HG03469 (cell line): ENCODE data around the gene PET117.
"Not testable (repeated sequence)": the region's sequence is repeated elsewhere in the genome, so short reads cannot be mapped to it uniquely, and the experiment has no call there.

ENCODE experiments used
- ATAC-seq: cut with Tn5 transposase; IDR thresholded peaks from one replicate; pipeline ENCODE4 v1.9.1; 2021; ENCODE audit warnings: mild to moderate bottlenecking, moderate library complexity, moderate number of reproducible peaks; ENCODE audit not compliant: unreplicated experiment

PET117 gene

GRCh38 chr20:18137412-18138265 is at the start of gene PET117, which contains the start of gene KAT14:
TSS of gene PET117 (plus strand) at chr20:18137863. CDS start at chr20:18137956, 93 bp downstream.
TSS of gene KAT14 (plus strand) at chr20:18137863. CDS start at chr20:18142661, 4,798 bp downstream.
- ATAC-seq: peak; percentile 80

- not testable (repeated sequence) for ATAC-seq
These were observed 49.4 kb upstream of the PET117 start for GRCh38 chr20:18088298-18088697.

GRCh38 chr20:18088841-18089240 is 48.8 kb upstream of the PET117 start:
- ATAC-seq: not testable (repeated sequence)

GRCh38 chr20:18090044-18090443 is 47.6 kb upstream of the PET117 start:
- no peak for ATAC-seq

GRCh38 chr20:18090477-18090876 is 47.2 kb upstream of the PET117 start:
- no peak for ATAC-seq

- no peak for ATAC-seq
These were observed 46.0 kb upstream of the PET117 start for GRCh38 chr20:18091623-18092022.

GRCh38 chr20:18092890-18093289 is 44.8 kb upstream of the PET117 start:
- ATAC-seq: no peak

- ATAC-seq: no peak
These were observed 44.3 kb upstream of the PET117 start for GRCh38 chr20:18093388-18093787.

- no peak for ATAC-seq
These were observed 43.5 kb upstream of the PET117 start for GRCh38 chr20:18094191-18094590.

- not testable (repeated sequence) for ATAC-seq
These were observed 37.1 kb upstream of the PET117 start for GRCh38 chr20:18100569-18100968.

GRCh38 chr20:18101125-18101810 is 36.4 kb upstream of the PET117 start:
- ATAC-seq: no peak

- ATAC-seq: no peak
These were observed 34.2 kb upstream of the PET117 start for GRCh38 chr20:18103497-18103896.

- ATAC-seq: no peak
These were observed 29.3 kb upstream of the PET117 start for GRCh38 chr20:18108326-18108725.

- ATAC-seq: not testable (repeated sequence)
These were observed 9.1 kb upstream of the PET117 start for GRCh38 chr20:18128574-18128973.

- ATAC-seq: no peak
These were observed 5.0 kb upstream of the PET117 start for GRCh38 chr20:18132663-18133062.

GRCh38 chr20:18133962-18134361 is 3.7 kb upstream of the PET117 start:
- ATAC-seq: no peak

GRCh38 chr20:18138266-18138582 is 561 bp downstream of the PET117 start:
- ATAC-seq: no peak

GRCh38 chr20:18138639-18139583 is 1.2 kb downstream of the PET117 start:
- no peak for ATAC-seq

GRCh38 chr20:18139832-18140231 is 2.2 kb downstream of the PET117 start:
- no peak for ATAC-seq

- ATAC-seq: no peak
These were observed 7.0 kb downstream of the PET117 start for GRCh38 chr20:18144541-18145099.

- ATAC-seq: no peak
These were observed 16.7 kb downstream of the PET117 start for GRCh38 chr20:18154342-18154741.
